Spleen (tissue), 11 donors: ENCODE measurements around the gene DTNB. TPM values are rescaled to one million over a fixed set of nuclear protein-coding genes. Genes with fewer than 3 reads are reported as not detected.
"Not testable (repeated sequence)": the region's sequence is repeated elsewhere in the genome, so short reads cannot be mapped to it uniquely, and the experiment has no call there.

Experiments
- DNase-seq: peaks from one replicate; pipeline ENCODE4 v3.0.0-alpha.2; 2020
- H3K27ac ChIP-seq, 8 donors: fragments of 200-600 bp; sonication (generic) in 7 of 8; 1 replicate in 4 of 8; 2 replicates in 4 of 8; pipeline versions ENCODE4 v1.5.0 to v1.8.0; 2016 to 2021; ENCODE audit warnings: inconsistent platforms in 4 of 8, mild to moderate bottlenecking in 4 of 8, moderate library complexity in 1 of 8
- H3K27me3 ChIP-seq, 7 donors: fragments of 200-600 bp; sonication (generic) in 6 of 7; replicated peaks in 1 of 7; 1 replicate in 4 of 7; 2 replicates in 3 of 7; pipeline versions ENCODE4 v1.5.0 to v1.8.0; 2016 to 2021; ENCODE audit warnings: inconsistent platforms in 3 of 7, mild to moderate bottlenecking in 1 of 7
- H3K36me3 ChIP-seq, 6 donors: fragments of 200-600 bp; sonication (generic) in 5 of 6; 1 replicate in 4 of 6; 2 replicates in 2 of 6; pipeline versions ENCODE4 v1.5.0 to v1.8.0; 2016 to 2021; ENCODE audit warnings: inconsistent platforms in 2 of 6
- H3K4me1 ChIP-seq, 6 donors: fragments of 200-600 bp; sonication (generic) in 5 of 6; 1 replicate in 3 of 6; 2 replicates in 3 of 6; pipeline versions ENCODE4 v1.5.0 to v1.8.0; 2016 to 2021; ENCODE audit warnings: inconsistent platforms in 3 of 6
- H3K4me3 ChIP-seq, 8 donors: fragments of 200-600 bp; sonication (generic) in 7 of 8; 1 replicate in 4 of 8; 2 replicates in 4 of 8; pipeline versions ENCODE4 v1.5.0 to v1.8.0; 2016 to 2021; ENCODE audit warnings: inconsistent platforms in 4 of 8, mild to moderate bottlenecking in 4 of 8, moderate library complexity in 2 of 8
- H3K9me3 ChIP-seq, 8 donors: fragments of 200-600 bp; sonication (generic) in 7 of 8; 1 replicate in 4 of 8; 2 replicates in 4 of 8; pipeline versions ENCODE4 v1.5.0 to v1.8.0; 2016 to 2021; ENCODE audit warnings: inconsistent platforms in 4 of 8
- POLR2A ChIP-seq, 3 donors: fragments of 450-650 bp; IDR thresholded peaks; one replicate each; pipeline ENCODE4 v1.5.1; 2017; ENCODE audit warnings: antibody characterized with exemption in 3 of 3, mild to moderate bottlenecking in 1 of 3
- POLR2AphosphoS5 ChIP-seq, 3 donors: sonication (generic); formaldehyde crosslinking; IDR thresholded peaks; one replicate each; pipeline ENCODE4 v1.5.1; 2017; ENCODE audit warnings: antibody characterized with exemption in 3 of 3
- WGBS, 5 donors: extraction: QIAGEN DNeasy Blood & Tissue Kit in 3 of 5; methylation state at CpG; one replicate each; pipeline versions ENCODE4 v1.1.5 to v1.1.7; 2013 to 2018; 5-methylcytosine and 5-hydroxymethylcytosine counted together
- intact Hi-C: fragments of 100-400 bp; cut with DNase I; formaldehyde crosslinking; loops from one replicate; pipeline ENCODE4 v1.15.0; 2023; ENCODE audit warnings: low total_unique reads
- polyA plus RNA-seq, 3 donors: library from polyadenylated mRNA; stranded (reverse); fragments of 200-250 nt; gene quantifications; one replicate each; pipeline ENCODE4 v1.2.1, GENCODE V29; 2013
- total RNA-seq, 7 donors: library from RNA; depleted of rRNA in 3 of 7; stranded (reverse); fragments of >200 nt in 3 of 7; fragmentation: NEBNext Ultra II Directional in 4 of 7; extraction: Animal tissue kit (Norgen Biotek cat#: 25700) in 4 of 7; gene quantifications; one replicate each; pipeline versions ENCODE4 v1.1.0 to v1.2.1, GENCODE V29; 2016 to 2021
- TF ChIP-seq, protein P1 (sequence below), 11 experiments: fragments of 200-600 bp in 7 of 11; fragments of 450-650 bp in 4 of 11; sonication (generic) in 4 of 11; IDR thresholded peaks in 8 of 11; conservative IDR thresholded peaks in 3 of 11; 1 replicate in 7 of 11; 2 replicates in 4 of 11; pipeline versions ENCODE4 v1.4.0 to v1.8.0; 2016 to 2021; ENCODE audit warnings: antibody characterized with exemption in 11 of 11, inconsistent platforms in 4 of 11, mild to moderate bottlenecking in 1 of 11
- donor health status: healthy with polysubstance abuse.
- donor health status: DM: no; HTN: no; CAD: no; lungs with moderate emphysema.
- donor health status: DM: no; HTN: no; CAD: no.
- donor health status: Bipolar disorder and iron deficiency.
- donor health status: healthy.
- donor health status: DM: no; HTN: no; CAD: no.
- donor health status: DM: yes; HTN: yes; CAD: no.

The DTNB gene
- total and polyA plus RNA-seq, 10 donors, result 4.5 to 28.9 (median 20.4) TPM

DNA sequence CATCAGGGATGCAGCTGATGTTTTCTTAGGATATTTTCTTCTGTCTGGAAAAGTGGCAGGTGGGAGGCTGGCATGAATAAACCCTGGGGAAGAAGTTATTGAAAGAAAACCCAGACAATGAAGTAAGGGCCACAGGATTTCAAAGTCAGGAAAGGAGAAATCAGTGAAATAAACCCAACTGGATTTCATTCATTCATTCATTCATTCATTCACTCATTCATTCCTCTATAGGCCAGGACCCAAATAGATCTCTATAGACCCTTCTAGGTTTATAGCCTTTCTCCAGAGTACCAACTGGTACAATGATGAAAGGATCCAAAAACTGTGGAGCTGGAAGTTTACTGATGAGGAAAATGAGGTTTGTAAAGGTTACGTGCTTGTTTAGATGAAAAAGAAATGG is 264.3 kb downstream of the DTNB start:
- H3K9me3 ChIP-seq, result peaks cover 0 to 3% (median 0%) of the 10 kb centered on the region in 8 donors
- no peak for DNase-seq
- 92 to 100% (median 93%) methylated on average over 1 of the region's 1 CpG for WGBS, 5 donors
- H3K4me3 ChIP-seq, result no peak overlapping the region
- no peaks in the 10 kb centered on the region for H3K36me3 ChIP-seq
- H3K27ac ChIP-seq, result no peak overlapping the region
- no peaks in the 10 kb centered on the region for H3K27me3 ChIP-seq
- no peak for TF ChIP-seq POLR2A (IDR thresholded peaks at IDR 0.05)
- TF ChIP-seq POLR2AphosphoS5 (IDR thresholded peaks at IDR 0.05), result no peak
- TF ChIP-seq, protein P1, sequence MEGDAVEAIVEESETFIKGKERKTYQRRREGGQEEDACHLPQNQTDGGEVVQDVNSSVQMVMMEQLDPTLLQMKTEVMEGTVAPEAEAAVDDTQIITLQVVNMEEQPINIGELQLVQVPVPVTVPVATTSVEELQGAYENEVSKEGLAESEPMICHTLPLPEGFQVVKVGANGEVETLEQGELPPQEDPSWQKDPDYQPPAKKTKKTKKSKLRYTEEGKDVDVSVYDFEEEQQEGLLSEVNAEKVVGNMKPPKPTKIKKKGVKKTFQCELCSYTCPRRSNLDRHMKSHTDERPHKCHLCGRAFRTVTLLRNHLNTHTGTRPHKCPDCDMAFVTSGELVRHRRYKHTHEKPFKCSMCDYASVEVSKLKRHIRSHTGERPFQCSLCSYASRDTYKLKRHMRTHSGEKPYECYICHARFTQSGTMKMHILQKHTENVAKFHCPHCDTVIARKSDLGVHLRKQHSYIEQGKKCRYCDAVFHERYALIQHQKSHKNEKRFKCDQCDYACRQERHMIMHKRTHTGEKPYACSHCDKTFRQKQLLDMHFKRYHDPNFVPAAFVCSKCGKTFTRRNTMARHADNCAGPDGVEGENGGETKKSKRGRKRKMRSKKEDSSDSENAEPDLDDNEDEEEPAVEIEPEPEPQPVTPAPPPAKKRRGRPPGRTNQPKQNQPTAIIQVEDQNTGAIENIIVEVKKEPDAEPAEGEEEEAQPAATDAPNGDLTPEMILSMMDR (IDR thresholded peaks at IDR 0.05 in 8 of 11, conservative IDR thresholded peaks at IDR 0.05 in 3 of 11), result no peak
- intact Hi-C loops, result no loop called here
- H3K4me1 ChIP-seq, result peaks cover 0 to 40% (median 26%) of the 10 kb centered on the region in 6 donors

DNA sequence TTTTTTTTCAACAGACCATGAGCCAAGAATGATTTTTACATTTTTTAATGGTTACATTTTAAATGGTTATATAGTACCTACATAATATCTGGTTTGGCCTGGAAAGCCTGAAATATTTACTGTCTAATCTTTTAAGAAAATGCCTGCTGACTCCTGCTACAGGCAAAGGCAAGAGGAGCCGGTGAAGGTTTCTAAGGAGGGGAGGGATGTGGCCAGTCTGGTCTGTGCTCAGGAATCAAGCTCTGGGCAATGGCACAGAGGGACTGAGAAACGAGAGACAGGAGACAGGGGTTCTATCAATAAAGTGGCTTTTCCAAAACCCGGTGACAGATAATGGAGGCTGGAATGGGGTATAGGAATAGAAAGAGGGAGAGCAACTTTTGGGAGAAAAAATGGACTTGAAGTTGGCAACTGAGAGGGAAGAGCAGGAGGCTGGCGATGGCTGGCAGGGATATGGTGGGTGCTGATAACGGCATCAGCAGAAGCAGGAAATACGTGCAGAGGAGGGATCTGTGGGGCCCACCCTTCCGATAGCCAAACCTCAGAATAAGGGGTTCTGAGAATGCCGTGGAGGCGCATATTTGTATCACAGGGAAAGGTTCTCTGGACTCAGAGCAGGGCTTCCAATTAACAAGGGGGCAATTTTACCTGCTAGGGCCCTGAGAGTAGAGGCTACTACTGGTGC is 267.6 kb downstream of the DTNB start:
- no peaks in the 10 kb centered on the region for H3K36me3 ChIP-seq
- peaks cover 4 to 57% (median 41%) of the 10 kb centered on the region in 6 donors for H3K4me1 ChIP-seq
- H3K9me3 ChIP-seq, result no peaks in the 10 kb centered on the region
- intact Hi-C loops, result no loop called here
- no peak for DNase-seq
- TF ChIP-seq, protein P1 (IDR thresholded peaks at IDR 0.05 in 8 of 11, conservative IDR thresholded peaks at IDR 0.05 in 3 of 11), result no peak
- TF ChIP-seq POLR2A (IDR thresholded peaks at IDR 0.05), result no peak
- TF ChIP-seq POLR2AphosphoS5 (IDR thresholded peaks at IDR 0.05), result no peak
- 62 to 78% (median 74%) methylated on average over 9 of the region's 9 CpGs for WGBS, 5 donors
- no peak overlapping the region for H3K27ac ChIP-seq
- no peak overlapping the region for H3K4me3 ChIP-seq
- no peaks in the 10 kb centered on the region for H3K27me3 ChIP-seq

DNA sequence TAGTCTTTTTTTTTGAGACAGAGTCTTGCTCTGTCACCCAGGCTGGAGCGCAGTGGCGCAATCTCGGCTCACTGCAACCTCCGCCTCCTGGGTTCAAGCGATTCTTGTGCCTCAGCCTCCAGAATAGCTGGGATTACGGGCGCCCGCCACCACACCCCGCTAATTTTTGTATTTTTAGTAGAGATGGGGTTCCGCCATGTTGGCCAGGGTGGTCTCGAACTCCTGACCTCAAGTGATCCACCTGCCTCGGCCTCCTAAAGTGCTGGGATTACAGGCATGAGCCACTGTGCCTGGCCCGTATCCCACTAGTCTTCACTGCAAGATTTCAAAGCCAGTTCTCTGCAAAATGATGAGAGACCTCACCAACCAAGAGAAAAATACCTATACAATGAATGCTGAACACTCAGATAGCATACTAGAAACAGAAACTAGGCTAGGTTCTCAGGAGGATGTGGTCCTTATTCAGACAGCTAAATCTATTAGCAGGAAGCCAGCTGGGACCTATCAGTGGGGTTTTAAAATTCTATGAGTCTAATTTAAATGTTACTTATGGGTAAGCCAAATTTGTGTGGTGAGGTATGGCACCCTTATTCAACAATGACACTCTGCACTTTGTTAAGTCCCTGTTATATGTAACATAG is 270.1 kb downstream of the DTNB start:
- not testable (repeated sequence) for DNase-seq
- WGBS, 5 donors, result 72 to 92% (median 88%) methylated on average over 13 of the region's 13 CpGs

DNA sequence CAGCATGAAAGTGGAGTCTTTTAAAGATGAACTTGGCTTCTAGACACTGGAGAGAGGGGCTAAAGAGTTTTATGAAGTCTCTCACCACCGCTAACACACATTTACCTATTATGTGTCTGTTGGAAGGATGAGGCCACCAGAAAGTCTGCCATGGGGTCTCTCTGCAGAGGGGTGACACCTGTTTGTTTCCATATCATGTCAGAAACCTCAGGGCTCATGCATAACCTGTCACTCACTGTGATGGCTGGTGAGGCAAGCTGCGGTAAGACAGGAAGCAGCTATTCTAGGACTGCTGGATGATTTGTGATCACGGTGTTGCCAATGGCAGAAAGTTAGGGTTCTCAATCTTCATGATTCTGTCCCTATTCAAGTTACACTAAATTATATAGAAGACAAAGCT is 270.9 kb downstream of the DTNB start:
- intact Hi-C loops, result no loop called here
- no peaks in the 10 kb centered on the region for H3K27me3 ChIP-seq
- H3K9me3 ChIP-seq, result no peaks in the 10 kb centered on the region
- peaks cover 4 to 52% (median 34%) of the 10 kb centered on the region in 6 donors for H3K4me1 ChIP-seq
- TF ChIP-seq, protein P1 (IDR thresholded peaks at IDR 0.05 in 8 of 11, conservative IDR thresholded peaks at IDR 0.05 in 3 of 11), result no peak
- TF ChIP-seq POLR2AphosphoS5 (IDR thresholded peaks at IDR 0.05) (no peak), POLR2A (IDR thresholded peaks at IDR 0.05) (no peak)
- peak overlapping the region; percentile 43 to 82 (median 60) for H3K27ac ChIP-seq
- no peaks in the 10 kb centered on the region for H3K36me3 ChIP-seq
- H3K4me3 ChIP-seq, result no peak overlapping the region
- 43 to 57% (median 47%) methylated on average over 3 of the region's 3 CpGs for WGBS, 5 donors
- no peak for DNase-seq

More for the DNA sequence above, 270.1 kb downstream of the DTNB start:
- peaks cover 4 to 52% (median 34%) of the 10 kb centered on the region in 6 donors for H3K4me1 ChIP-seq
- H3K27me3 ChIP-seq, H3K9me3 ChIP-seq, H3K36me3 ChIP-seq, intact Hi-C loops: not testable (repeated sequence)
- H3K4me3 ChIP-seq, result peak overlapping the region in 1 of 8 donors; percentile 29
- peak overlapping the region; percentile 13 to 82 (median 60) for H3K27ac ChIP-seq
